Measurements from ENCODE around the gene PISD.
"Not testable (repeated sequence)": the region's sequence is repeated elsewhere in the genome, so short reads cannot be mapped to it uniquely, and the experiment has no call there.

The PISD gene

DNA sequence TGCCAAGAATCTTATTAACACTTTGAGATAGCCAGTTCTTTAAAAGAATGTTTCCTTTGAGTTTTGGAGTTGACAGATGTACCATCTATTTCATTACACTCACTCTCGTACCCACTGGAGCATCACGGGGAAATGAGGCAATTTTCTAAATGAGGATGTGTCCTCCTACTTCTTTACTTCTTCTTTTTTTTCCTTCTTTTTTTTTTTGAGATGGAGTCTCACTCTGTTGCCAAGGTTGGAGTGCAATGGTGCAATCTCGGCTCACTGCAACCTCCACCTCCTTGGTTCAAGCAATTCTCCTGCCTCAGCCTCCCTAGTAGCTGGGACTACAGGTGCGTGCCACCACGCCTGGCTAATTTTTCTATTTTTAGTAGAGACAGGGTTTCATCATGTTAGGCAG lies 12.2 kb upstream of the PISD start:
- not testable (repeated sequence) for H3K27ac Mint-ChIP-seq; DNase-seq (ENCODE audit: low spot score in 2 of 2); H3K4me3 Mint-ChIP-seq; H3K27me3 Mint-ChIP-seq; H3K36me3 Mint-ChIP-seq; H3K9me3 Mint-ChIP-seq
- H3K4me1 Mint-ChIP-seq = peaks cover 12% of the 10 kb centered on the region
- peak; percentile 46 for ATAC-seq (ENCODE audit: low read depth)

DNA sequence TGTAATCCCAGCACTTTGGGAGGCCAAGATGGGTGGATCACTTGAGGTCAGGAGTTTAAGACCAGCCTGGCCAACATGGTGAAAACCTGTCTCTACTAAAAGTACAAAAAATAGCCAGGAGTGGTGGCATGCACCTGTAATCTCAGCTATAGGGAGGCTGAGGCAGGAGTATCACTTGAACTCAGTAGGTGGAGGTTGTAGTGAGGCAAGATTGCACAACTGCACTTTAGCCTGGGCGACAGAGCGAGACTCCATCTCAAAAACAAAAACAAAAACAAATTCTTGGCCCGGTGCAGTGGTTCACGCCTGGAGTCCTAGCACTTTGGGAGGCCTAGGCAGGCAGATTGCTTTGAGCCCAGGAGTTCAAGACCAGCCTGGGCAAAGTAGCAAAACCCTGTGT lies 6.8 kb upstream of the PISD start:
- not testable (repeated sequence) for ATAC-seq (ENCODE audit: low read depth); H3K36me3 Mint-ChIP-seq; H3K27ac Mint-ChIP-seq; H3K27me3 Mint-ChIP-seq; H3K4me1 Mint-ChIP-seq; H3K9me3 Mint-ChIP-seq; H3K4me3 Mint-ChIP-seq; DNase-seq (ENCODE audit: low spot score in 2 of 2)

DNA sequence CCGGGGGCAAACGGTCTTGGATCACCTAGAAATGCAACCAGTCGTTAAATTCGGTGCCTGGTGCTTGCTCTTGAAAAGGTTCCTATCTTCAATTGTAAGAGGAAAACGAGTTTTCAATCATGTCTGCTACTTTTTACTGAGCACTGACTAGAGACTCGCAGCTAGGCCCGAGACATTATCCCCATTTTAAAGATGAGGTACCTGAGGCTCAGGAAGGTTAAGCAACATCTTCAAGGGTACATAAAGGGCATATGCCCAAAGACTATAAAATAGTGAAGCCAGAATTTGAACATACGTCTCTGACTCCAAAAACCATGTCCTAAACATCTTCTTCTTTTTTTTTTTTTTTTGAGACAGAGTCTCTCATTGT lies 638 bp upstream of the PISD start:
- Mint-ChIP-seq H3K4me1 (peaks cover 17% of the 10 kb centered on the region), H3K9me3 (no peaks in the 10 kb centered on the region), H3K4me3 (peak overlapping the region; percentile 97), H3K27me3 (no peaks in the 10 kb centered on the region), H3K36me3 (peaks cover 4% of the 10 kb centered on the region), H3K27ac (peak overlapping the region; percentile 97)
- no peak for DNase-seq (ENCODE audit: low spot score in 2 of 2)
- ATAC-seq (ENCODE audit: low read depth) = no peak

DNA sequence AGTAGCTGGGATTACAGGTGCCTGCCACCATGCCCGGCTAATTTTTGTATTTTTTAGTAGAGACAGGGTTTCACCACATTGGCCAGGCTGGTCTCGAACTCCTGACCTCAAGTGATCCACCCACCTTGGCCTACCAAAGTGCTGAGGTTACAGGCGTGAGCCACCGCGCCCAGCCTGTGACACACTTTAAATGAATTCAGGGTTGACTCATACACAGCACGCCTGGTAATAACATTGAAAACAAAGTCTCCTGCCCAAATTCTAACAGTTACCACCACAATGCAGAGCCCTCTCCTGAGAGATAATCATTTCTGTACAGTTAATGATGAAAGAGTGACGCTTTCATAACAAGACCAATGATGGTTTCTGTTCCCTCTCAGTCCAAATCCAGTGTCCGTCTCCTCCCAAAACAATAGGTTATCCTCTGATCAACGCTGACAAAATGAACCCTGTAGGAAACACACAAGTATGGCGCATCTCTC lies 1.1 kb downstream of the PISD start:
- H3K36me3 Mint-ChIP-seq; DNase-seq (ENCODE audit: low spot score in 2 of 2); ATAC-seq (ENCODE audit: low read depth); H3K9me3 Mint-ChIP-seq; H3K27me3 Mint-ChIP-seq: not testable (repeated sequence)
- H3K4me1 Mint-ChIP-seq = peaks cover 20% of the 10 kb centered on the region
- peak overlapping the region; percentile 97 for H3K4me3 Mint-ChIP-seq
- H3K27ac Mint-ChIP-seq = peak overlapping the region; percentile 97

DNA sequence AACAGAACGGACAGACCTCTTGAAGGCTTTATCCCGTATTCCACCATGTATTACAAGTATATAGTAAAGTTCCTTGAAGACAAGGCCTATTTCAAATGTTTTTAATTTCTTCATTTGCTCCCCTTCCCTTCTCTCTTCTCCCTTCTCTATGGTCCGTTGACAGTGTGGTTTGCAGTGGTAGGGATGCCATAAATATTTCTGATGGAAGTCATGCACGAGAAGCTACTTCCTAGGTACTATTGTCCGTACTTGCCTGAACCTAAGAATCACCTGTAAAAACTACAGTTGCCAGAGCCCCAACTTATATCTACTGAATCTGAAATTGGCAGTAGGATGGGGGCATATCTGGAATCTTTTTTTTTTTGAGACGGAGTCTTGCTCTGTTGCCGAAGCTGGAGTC lies 2.8 kb downstream of the PISD start:
- no peaks in the 10 kb centered on the region for H3K9me3 Mint-ChIP-seq
- H3K27me3 Mint-ChIP-seq = no peaks in the 10 kb centered on the region
- H3K27ac Mint-ChIP-seq = no peak overlapping the region
- ATAC-seq (ENCODE audit: low read depth) = no peak
- H3K36me3 Mint-ChIP-seq = peaks cover 9% of the 10 kb centered on the region
- no peak for DNase-seq (ENCODE audit: low spot score in 2 of 2)
- H3K4me3 Mint-ChIP-seq = no peak overlapping the region
- peaks cover 19% of the 10 kb centered on the region for H3K4me1 Mint-ChIP-seq

DNA sequence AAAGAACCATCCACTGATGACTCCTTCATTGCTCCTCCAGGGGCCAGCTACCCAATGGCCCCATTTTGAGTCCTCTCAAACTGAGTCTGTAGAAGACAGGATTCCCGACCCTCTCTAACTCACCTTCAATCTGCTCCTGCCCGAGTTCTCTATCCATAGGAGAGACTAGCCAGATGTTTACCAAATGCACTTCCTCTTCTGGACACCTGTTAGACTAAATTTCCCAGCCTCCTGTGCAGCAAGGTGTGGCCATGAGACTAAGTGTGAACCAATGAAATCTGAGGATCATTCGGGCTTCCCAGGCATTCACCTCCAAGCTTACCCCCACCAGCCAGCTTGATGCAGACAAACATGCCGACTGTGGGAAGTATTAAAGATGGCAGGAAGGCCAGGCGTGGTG lies 7.6 kb downstream of the PISD start:
- Mint-ChIP-seq H3K4me3 (no peak overlapping the region), H3K9me3 (no peaks in the 10 kb centered on the region), H3K27ac (peak overlapping the region; percentile 5), H3K4me1 (peaks cover 35% of the 10 kb centered on the region), H3K36me3 (peaks cover 18% of the 10 kb centered on the region), H3K27me3 (no peaks in the 10 kb centered on the region)
- no peak for DNase-seq (ENCODE audit: low spot score in 2 of 2)
- no peak for ATAC-seq (ENCODE audit: low read depth)

DNA sequence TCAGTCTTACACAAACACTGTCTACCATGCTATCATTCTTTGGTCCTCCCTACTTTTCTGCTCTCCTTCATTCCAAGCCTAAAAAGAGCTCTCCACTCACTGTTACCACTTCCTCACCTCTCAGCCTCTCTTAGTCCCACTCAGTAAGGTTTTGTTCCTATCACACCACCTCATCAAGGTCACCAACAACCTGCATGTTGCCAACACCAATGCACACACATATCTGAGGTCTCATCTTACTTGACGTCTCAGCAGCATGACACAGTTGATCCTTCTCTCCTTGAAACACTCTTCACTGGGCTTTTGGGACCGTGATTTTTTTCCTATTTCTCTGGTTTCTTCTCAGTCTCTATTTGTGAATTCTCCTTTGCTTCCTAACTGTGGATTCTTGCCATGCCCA lies 8.1 kb downstream of the PISD start:
- H3K4me3 Mint-ChIP-seq = no peak overlapping the region
- no peaks in the 10 kb centered on the region for H3K27me3 Mint-ChIP-seq
- ATAC-seq (ENCODE audit: low read depth) (no peak), DNase-seq (ENCODE audit: low spot score in 2 of 2) (no peak)
- H3K27ac Mint-ChIP-seq = peak overlapping the region; percentile 5
- no peaks in the 10 kb centered on the region for H3K9me3 Mint-ChIP-seq
- peaks cover 32% of the 10 kb centered on the region for H3K4me1 Mint-ChIP-seq
- H3K36me3 Mint-ChIP-seq = peaks cover 17% of the 10 kb centered on the region

DNA sequence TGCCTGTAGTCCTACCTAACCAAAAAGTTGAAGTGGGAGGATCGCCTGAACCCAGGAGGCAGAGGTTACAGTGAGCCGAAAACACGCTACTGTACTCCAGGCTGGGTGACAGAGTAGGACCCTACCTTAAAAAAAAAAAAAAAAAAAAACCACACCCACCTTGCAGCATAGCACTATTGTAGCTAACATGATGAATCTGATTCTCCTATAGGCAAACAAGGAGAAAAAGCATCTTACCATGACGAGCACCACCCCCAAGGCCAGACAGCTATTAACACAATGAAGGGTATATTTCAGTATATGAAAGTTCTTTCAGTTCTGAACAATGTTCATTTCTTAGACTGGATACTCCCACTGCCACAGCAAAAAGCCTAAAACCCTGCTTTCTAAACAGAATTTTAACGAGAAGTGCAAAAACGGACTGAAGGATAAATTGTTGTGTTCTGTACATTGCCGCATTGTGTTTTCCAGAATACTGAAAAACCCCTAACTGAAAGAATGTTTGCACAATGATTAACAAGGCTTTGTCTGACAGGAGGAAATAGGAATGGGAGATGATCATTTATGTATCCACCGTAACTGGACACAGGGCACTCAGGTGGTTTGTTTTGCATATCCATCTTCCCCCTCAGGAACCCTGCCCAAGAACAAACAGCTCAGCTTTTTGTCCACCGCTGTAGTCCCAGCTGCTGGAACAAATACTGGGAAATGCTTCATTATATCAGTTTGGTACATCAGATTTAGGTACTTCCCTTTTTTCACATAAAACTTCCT lies 8.9 kb downstream of the PISD start:
- Mint-ChIP-seq H3K9me3 (no peaks in the 10 kb centered on the region), H3K4me3 (no peak overlapping the region), H3K27me3 (no peaks in the 10 kb centered on the region), H3K4me1 (peaks cover 32% of the 10 kb centered on the region), H3K36me3 (peaks cover 17% of the 10 kb centered on the region), H3K27ac (no peak overlapping the region)
- ATAC-seq (ENCODE audit: low read depth) = no peak
- DNase-seq (ENCODE audit: low spot score in 2 of 2) = no peak

DNA sequence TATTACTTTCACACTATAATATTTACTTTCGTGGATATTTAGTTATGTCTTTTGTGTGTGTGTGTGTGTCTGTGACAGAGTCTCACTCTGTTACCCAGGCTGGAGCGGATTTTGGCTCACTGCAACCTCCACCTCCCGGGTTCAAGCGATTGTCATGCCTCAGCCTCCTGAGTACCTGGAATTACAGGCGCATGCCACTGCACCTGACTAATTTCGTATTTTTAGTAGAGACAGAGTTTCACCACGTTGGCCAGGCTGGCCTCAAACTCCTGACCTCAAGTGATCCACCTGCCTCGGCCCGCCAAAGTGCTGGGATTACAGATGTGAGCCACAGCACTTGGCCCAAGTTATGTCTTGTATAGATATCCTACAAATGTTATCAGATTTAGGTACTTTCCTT lies 9.9 kb downstream of the PISD start:
- peaks cover 32% of the 10 kb centered on the region for H3K4me1 Mint-ChIP-seq

DNA sequence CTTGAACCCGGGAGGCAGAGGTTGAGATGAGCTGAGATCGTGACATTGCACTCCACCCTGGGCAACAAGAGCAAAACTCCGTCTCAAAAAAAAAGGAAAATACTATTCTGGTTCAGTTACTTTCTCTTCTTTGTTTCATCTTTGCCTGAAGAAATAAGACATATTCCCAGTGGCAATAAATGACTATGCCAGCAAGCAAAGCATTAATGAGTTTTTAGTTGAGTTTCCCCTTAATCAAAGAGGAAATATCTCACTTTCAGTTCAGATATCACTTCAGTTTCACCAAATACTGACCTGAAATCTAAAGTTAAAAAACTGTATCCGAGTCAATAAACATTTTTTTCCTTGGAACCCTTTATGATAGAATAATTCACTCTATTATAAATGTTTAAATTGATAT lies 10.4 kb downstream of the PISD start:
- H3K27ac Mint-ChIP-seq = peak overlapping the region; percentile 61

More for the DNA sequence above, 9.9 kb downstream of the PISD start:
- Mint-ChIP-seq H3K27me3 (no peaks in the 10 kb centered on the region), H3K4me3 (peak overlapping the region; percentile 37), H3K36me3 (peaks cover 19% of the 10 kb centered on the region), H3K9me3 (no peaks in the 10 kb centered on the region), H3K27ac (peak overlapping the region; percentile 28)
- ATAC-seq (ENCODE audit: low read depth) = no peak
- DNase-seq (ENCODE audit: low spot score in 2 of 2) = no peak

DNA sequence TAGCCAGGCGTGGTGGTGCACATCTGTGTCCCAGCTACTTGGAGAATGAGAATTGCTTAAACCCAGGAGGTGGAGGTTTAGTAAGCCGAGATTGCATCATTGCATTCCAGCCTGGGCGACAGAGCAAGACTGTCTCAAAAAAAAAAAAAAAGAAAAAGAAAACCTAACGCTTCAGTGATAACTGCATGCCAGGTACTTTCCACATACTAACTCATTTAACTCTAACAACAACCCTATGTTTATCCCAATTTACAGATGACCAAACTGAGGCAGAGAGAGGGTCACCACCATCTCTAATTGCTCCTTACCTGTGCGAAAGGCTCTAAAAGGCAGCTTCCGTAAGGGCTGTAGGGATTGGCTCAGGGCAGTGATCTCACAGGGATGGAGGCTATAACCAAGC lies 11.6 kb downstream of the PISD start:
- Mint-ChIP-seq H3K27me3 (no peaks in the 10 kb centered on the region), H3K27ac (no peak overlapping the region), H3K9me3 (no peaks in the 10 kb centered on the region), H3K36me3 (peaks cover 16% of the 10 kb centered on the region), H3K4me1 (peaks cover 31% of the 10 kb centered on the region), H3K4me3 (no peak overlapping the region)
- no peak for ATAC-seq (ENCODE audit: low read depth)
- no peak for DNase-seq (ENCODE audit: low spot score in 2 of 2)

More for the DNA sequence above, 10.4 kb downstream of the PISD start:
- DNase-seq (ENCODE audit: low spot score in 2 of 2) (no peak), ATAC-seq (ENCODE audit: low read depth) (no peak)
- Mint-ChIP-seq H3K27me3 (no peaks in the 10 kb centered on the region), H3K36me3 (peaks cover 18% of the 10 kb centered on the region), H3K4me1 (peaks cover 31% of the 10 kb centered on the region), H3K4me3 (peak overlapping the region; percentile 51), H3K9me3 (no peaks in the 10 kb centered on the region)

DNA sequence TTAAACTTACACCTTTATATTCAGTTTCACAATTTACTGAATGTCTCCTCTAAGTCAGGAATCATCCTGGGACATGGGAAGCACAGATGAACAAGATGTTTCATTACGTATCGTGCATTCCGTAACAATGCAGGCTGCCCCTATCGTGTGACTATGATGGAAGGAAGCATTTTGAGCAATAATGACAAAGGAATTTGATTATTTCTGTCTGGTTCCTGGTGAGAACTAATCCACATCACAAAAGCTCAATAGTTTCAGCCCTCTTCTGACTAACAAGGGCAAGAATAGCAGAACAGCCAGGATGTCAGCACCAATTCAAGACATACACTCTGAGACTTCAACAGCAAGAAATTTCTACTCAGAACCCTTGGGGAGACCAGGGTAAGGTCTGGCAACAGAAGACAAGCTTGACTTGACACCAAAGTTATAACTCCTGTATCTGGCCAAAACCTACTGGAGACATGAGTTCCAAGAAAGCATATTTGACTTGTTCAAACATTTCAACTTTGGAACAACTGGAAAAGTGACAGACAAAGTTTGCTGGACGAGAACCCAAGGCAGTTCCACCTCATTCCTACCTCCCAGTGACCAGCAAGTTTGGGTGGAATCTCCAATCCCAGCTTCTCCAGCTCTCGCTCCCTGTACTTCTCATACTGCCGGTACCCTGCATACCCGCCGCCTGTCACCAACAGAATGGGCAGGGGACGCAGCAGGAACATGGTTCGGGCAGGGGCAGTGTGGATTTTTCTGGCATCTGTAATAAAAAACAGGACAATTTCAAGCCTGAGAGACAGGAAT lies 14.3 kb downstream of the PISD start:
- Mint-ChIP-seq H3K4me1 (peaks cover 16% of the 10 kb centered on the region), H3K9me3 (no peaks in the 10 kb centered on the region), H3K27me3 (no peaks in the 10 kb centered on the region), H3K4me3 (no peak overlapping the region), H3K36me3 (peaks cover 11% of the 10 kb centered on the region), H3K27ac (no peak overlapping the region)
- DNase-seq (ENCODE audit: low spot score in 2 of 2) = no peak
- ATAC-seq (ENCODE audit: low read depth) = no peak

DNA sequence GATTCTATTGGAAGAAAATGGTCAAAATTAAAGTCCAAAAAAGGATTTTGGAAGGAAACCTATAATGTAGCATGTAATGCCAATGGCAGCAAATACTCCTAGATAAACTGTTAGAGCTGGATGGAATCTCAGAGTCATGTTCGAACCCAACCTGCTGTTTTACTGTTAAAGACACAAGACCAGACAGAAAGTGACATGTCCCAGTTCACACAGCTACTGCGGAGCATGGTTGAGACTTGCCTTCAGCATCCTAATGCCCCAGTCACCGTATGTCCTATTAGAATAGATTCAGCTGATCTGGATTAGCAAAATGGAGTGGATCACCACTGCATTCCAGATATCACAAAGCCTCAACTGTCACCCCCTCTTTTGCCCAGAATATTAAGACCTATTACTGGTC lies 14.9 kb downstream of the PISD start:
- H3K4me3 Mint-ChIP-seq = no peak overlapping the region
- peaks cover 11% of the 10 kb centered on the region for H3K36me3 Mint-ChIP-seq
- H3K27ac Mint-ChIP-seq = no peak overlapping the region
- peaks cover 12% of the 10 kb centered on the region for H3K4me1 Mint-ChIP-seq
- no peaks in the 10 kb centered on the region for H3K27me3 Mint-ChIP-seq
- ATAC-seq (ENCODE audit: low read depth) (no peak), DNase-seq (ENCODE audit: low spot score in 2 of 2) (no peak)
- H3K9me3 Mint-ChIP-seq = no peaks in the 10 kb centered on the region

DNA sequence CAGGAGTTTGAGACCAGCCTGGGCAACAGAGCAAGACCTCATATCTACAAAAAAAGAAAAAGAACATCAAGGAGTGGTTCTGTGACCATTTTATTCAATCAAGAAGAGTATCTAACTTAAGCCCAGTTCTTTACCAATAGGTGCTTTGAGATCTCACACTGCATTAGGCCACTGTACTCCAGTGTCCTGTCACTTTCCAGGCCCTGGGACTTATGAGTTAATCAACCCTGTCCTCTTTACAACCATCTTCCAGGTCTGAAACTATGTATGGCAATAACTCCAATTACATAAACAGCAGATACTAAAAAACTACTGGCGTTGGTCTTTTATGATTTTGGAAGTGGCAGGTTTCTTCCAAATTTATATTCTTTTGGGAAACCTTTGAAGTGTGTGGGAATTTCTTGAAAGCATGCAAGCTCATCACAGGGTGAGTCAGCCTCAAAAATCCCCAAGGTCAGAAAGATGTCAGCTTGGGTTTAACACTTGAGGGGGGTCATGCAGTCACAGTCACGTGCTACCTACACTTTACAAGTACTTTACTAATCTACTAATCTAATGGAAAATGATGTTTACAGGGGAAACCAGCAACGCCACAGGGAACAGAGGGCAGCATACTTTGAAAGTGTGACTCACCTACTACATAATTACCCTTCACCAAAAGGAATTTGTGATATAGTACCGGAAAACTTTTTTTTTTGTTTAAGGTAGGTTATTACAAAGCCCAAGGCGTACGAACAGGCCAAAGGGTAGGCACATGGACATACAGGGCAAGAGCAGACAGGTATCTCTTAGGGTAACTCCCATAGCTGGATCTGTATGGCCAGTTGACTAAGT lies 15.6 kb downstream of the PISD start:
- no peaks in the 10 kb centered on the region for H3K27me3 Mint-ChIP-seq
- H3K27ac Mint-ChIP-seq = peak overlapping the region; percentile 58
- H3K4me3 Mint-ChIP-seq = no peak overlapping the region
- ATAC-seq (ENCODE audit: low read depth) (no peak), DNase-seq (ENCODE audit: low spot score in 2 of 2) (no peak)
- peaks cover 11% of the 10 kb centered on the region for H3K36me3 Mint-ChIP-seq
- no peaks in the 10 kb centered on the region for H3K9me3 Mint-ChIP-seq
- peaks cover 10% of the 10 kb centered on the region for H3K4me1 Mint-ChIP-seq
